ENCODE measurements around the gene PACSIN1. TPM values are rescaled to one million over a fixed set of nuclear protein-coding genes. Genes with fewer than 3 reads are reported as not detected.

PACSIN1 gene
- total and polyA plus RNA-seq, 2 of the 4 experiments (the other 2 are of a cell fraction) = 0.02 TPM; not detected in 1

DNA sequence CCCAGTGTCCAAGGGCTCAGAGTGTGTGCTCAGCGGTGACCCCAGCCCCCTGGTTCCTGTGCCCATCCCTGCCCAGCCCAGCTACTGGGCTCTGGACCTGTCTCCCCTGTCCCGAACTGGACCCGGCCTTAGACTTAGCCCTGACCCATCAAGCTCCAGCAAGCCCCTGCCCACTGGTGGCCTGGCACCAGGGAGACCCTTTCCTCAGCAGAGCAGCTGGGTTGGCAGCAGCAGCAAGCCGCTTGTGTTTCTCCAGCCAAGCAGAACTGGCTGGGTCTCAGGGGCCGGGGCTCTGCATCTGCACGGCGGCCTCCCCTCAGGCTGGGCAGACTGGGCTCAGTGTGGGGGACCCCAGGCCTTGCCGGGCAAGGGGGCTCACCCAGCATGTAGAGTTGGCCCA is 89.5 kb downstream of the PACSIN1 start:
- no peak overlapping the region for H4K91ac ChIP-seq (ENCODE audit: insufficient read depth, low read depth, low read length)
- dilution Hi-C loops (cut with HindIII; ENCODE audit: low sequenced_read_pairs, unreplicated experiment) (no loop called here), intact Hi-C loops (cut with micrococcal nuclease) (no loop called here), in situ Hi-C loops (cut with MboI; ENCODE audit: low sequenced_read_pairs) (no loop called here)
- no peak overlapping the region for H2BK120ac ChIP-seq (ENCODE audit: low read depth, low read length)
- H3K4me2 ChIP-seq (ENCODE audit: low read depth, low read length) = no peak overlapping the region
- H4K5ac ChIP-seq (ENCODE audit: low read depth, low read length) = no peak overlapping the region
- no peak overlapping the region for H2AFZ ChIP-seq (replicated peaks; ENCODE audit: low read length, poor library complexity)
- no peak overlapping the region for H2AK5ac ChIP-seq (ENCODE audit: low read depth, low read length)
- TF ChIP-seq, protein P1, sequence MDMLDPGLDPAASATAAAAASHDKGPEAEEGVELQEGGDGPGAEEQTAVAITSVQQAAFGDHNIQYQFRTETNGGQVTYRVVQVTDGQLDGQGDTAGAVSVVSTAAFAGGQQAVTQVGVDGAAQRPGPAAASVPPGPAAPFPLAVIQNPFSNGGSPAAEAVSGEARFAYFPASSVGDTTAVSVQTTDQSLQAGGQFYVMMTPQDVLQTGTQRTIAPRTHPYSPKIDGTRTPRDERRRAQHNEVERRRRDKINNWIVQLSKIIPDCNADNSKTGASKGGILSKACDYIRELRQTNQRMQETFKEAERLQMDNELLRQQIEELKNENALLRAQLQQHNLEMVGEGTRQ (IDR thresholded peaks at IDR 0.05; ENCODE audit: low read depth, low read length) = no peak
- TF ChIP-seq MXI1 (IDR thresholded peaks at IDR 0.05; ENCODE audit: borderline replicate concordance, low read depth, low read length) = no peak
- TF ChIP-seq RFX5 (IDR thresholded peaks at IDR 0.05; ENCODE audit: low read depth, low read length) = no peak
- TF ChIP-seq CEBPB (IDR thresholded peaks at IDR 0.05; ENCODE audit: low read depth, low read length) = no peak
- TF ChIP-seq NFE2L2 (IDR thresholded peaks at IDR 0.05; ENCODE audit: low read depth, low read length) = no peak
- TF ChIP-seq, protein P2, sequence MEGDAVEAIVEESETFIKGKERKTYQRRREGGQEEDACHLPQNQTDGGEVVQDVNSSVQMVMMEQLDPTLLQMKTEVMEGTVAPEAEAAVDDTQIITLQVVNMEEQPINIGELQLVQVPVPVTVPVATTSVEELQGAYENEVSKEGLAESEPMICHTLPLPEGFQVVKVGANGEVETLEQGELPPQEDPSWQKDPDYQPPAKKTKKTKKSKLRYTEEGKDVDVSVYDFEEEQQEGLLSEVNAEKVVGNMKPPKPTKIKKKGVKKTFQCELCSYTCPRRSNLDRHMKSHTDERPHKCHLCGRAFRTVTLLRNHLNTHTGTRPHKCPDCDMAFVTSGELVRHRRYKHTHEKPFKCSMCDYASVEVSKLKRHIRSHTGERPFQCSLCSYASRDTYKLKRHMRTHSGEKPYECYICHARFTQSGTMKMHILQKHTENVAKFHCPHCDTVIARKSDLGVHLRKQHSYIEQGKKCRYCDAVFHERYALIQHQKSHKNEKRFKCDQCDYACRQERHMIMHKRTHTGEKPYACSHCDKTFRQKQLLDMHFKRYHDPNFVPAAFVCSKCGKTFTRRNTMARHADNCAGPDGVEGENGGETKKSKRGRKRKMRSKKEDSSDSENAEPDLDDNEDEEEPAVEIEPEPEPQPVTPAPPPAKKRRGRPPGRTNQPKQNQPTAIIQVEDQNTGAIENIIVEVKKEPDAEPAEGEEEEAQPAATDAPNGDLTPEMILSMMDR (conservative IDR thresholded peaks at IDR 0.05; ENCODE audit: low read depth, low read length) = no peak
- TF ChIP-seq POLR2A (IDR thresholded peaks at IDR 0.05; ENCODE audit: low read depth, low read length) = no peak
- no peak for TF ChIP-seq SMC3 (IDR thresholded peaks at IDR 0.05; ENCODE audit: low read depth, low read length)
- TF ChIP-seq BHLHE40 (IDR thresholded peaks at IDR 0.05; ENCODE audit: low read depth, low read length) = no peak
- no peak for TF ChIP-seq CHD1 (IDR thresholded peaks at IDR 0.05; ENCODE audit: low read depth, low read length)
- TF ChIP-seq MAZ (IDR thresholded peaks at IDR 0.05; ENCODE audit: borderline replicate concordance, low read depth, low read length) = no peak
- no peak for TF ChIP-seq MAFK (IDR thresholded peaks at IDR 0.05; ENCODE audit: low read depth, low read length)
- H3K9me1 ChIP-seq (ENCODE audit: insufficient read depth, low read length) = peaks cover 2% of the 10 kb centered on the region; the same call in 1 of the 2 replicates
- CTCF ChIA-PET = no interaction called here
- POLR2A ChIA-PET (ENCODE audit: unreplicated experiment) = no interaction called here
- H3K23ac ChIP-seq (ENCODE audit: low read depth, low read length) = no peak overlapping the region
- ATAC-seq (ENCODE audit: low read depth) = no peak
- H3K56ac ChIP-seq (ENCODE audit: extremely low read depth, insufficient read depth, low read length) = no peak overlapping the region
- peaks cover under 1% of the 10 kb centered on the region for H3K4me1 ChIP-seq (ENCODE audit: control insufficient read depth, insufficient read depth, low read length)
- no peak overlapping the region for H2BK20ac ChIP-seq (ENCODE audit: low read depth, low read length)
- H3K9ac ChIP-seq (ENCODE audit: low read depth, low read length) = no peak overlapping the region
- no peak overlapping the region for H2AK9ac ChIP-seq (replicated peaks; ENCODE audit: low read depth, low read length, poor library complexity)
- peaks cover 4% of the 10 kb centered on the region; the same call in 1 of the 2 replicates for H3K9me3 ChIP-seq (ENCODE audit: control insufficient read depth, insufficient read depth, low read length)
- H3K79me1 ChIP-seq (ENCODE audit: low read depth in 1 of 2, low read length in 2 of 2) = no peaks in the 10 kb centered on the region
- 88% methylated on average over 1 of the region's 8 CpGs; no CpG with 5 or more reads in 1 of the 2 experiments for WGBS, 2 experiments (ENCODE audit: extremely low coverage in 2 of 2, insufficient read length in 1 of 2)
- H4K20me1 ChIP-seq (ENCODE audit: insufficient read depth, low read length) = no peaks in the 10 kb centered on the region
- no peak overlapping the region for H2BK5ac ChIP-seq (ENCODE audit: low read depth, low read length, poor library complexity, severe bottlenecking)
- no peak overlapping the region for H3K4me3 ChIP-seq (ENCODE audit: insufficient read depth, low read depth, low read length)
- BruUV-seq (replicated peaks) = no TSS peak
- H3K36me3 ChIP-seq (ENCODE audit: control insufficient read depth, insufficient read depth, low read length) = no peaks in the 10 kb centered on the region
- H4K8ac ChIP-seq (ENCODE audit: low read depth in 2 of 2, low read length in 2 of 2) = no peak overlapping the region
- no peak overlapping the region for H3K4ac ChIP-seq (ENCODE audit: low read depth, low read length)
- H3K27me3 ChIP-seq (ENCODE audit: control insufficient read depth, insufficient read depth, low read length) = peaks cover 13% of the 10 kb centered on the region
- H3K27ac ChIP-seq (ENCODE audit: insufficient read depth, low read length) = no peak overlapping the region
- no peak overlapping the region for H3K14ac ChIP-seq (replicated peaks; ENCODE audit: low read depth, low read length)
- no peak for DNase-seq
- no peak overlapping the region for H3K18ac ChIP-seq (ENCODE audit: low read depth, low read length)
- H2BK15ac ChIP-seq (ENCODE audit: low read depth, low read length) = no peak overlapping the region
